CD4-positive, alpha-beta T cell (primary cell): ENCODE results near the gene MPP1. TPM values are rescaled to one million over a fixed set of nuclear protein-coding genes. Genes with fewer than 3 reads are reported as not detected.

Experiments
- ATAC-seq: fragments of 200-7000 bp; cut with Tn5 transposase; one replicate; pipeline ENCODE4 v1.10.0; 2022; ENCODE audit warnings: mild to moderate bottlenecking; ENCODE audit not compliant: poor library complexity
- CTCF ChIA-PET: fragments of 350-600 bp; sonication (Branson Sonifier 250); formaldehyde crosslinking; loops from one replicate; lab custom pipeline; 2021; ENCODE audit warnings: antibody characterized with exemption, inconsistent platforms; lab: Charles Lee
- POLR2A ChIA-PET: fragments of 350-600 bp; sonication (Branson Sonifier 250); formaldehyde crosslinking; loops from one replicate; lab custom pipeline; 2021; ENCODE audit warnings: antibody characterized with exemption, inconsistent platforms; lab: Charles Lee
- DNase-seq, 14 experiments: peaks; one replicate each; pipeline ENCODE4 v3.0.0-alpha.2; 2013 to 2020; ENCODE audit warnings: mixed read lengths in 2 of 14
- H3K27ac ChIP-seq, 2 donors: one replicate each; pipeline versions ENCODE4 v1.5.1 to v1.7.0; 2013; ENCODE audit warnings: low read length in 2 of 2, low read depth in 1 of 2, mild to moderate bottlenecking in 1 of 2
- H3K27me3 ChIP-seq, 2 experiments: 1 replicate in 1 of 2; 2 replicates in 1 of 2; pipeline versions ENCODE4 v1.6.1 to v1.7.0; 2013; ENCODE audit warnings: low read length in 2 of 2, control low read depth in 1 of 2, mild to moderate bottlenecking in 1 of 2, moderate library complexity in 1 of 2; ENCODE audit not compliant: insufficient read depth in 2 of 2, control insufficient read depth in 1 of 2
- H3K36me3 ChIP-seq: one replicate; pipeline ENCODE4 v1.6.1; 2013; ENCODE audit warnings: low read length, control low read depth; ENCODE audit not compliant: insufficient read depth
- H3K4me1 ChIP-seq: one replicate; pipeline ENCODE4 v1.6.1; 2013; ENCODE audit warnings: low read length, control low read depth; ENCODE audit not compliant: insufficient read depth
- H3K4me3 ChIP-seq: one replicate; pipeline ENCODE4 v1.5.1; 2013; ENCODE audit warnings: mild to moderate bottlenecking, low read length, moderate library complexity
- H3K9me3 ChIP-seq, 2 experiments: 1 replicate in 1 of 2; 2 replicates in 1 of 2; pipeline versions ENCODE4 v1.6.1 to v1.7.0; 2013; ENCODE audit warnings: low read length in 2 of 2, mild to moderate bottlenecking in 2 of 2, control low read depth in 1 of 2, moderate library complexity in 1 of 2; ENCODE audit not compliant: control insufficient read depth in 1 of 2, insufficient read depth in 1 of 2
- H3K27ac Mint-ChIP-seq: one replicate; pipeline ENCODE4 v1.8.0; 2020; ENCODE audit warnings: mixed read lengths
- H3K27me3 Mint-ChIP-seq: one replicate; pipeline ENCODE4 v1.8.0; 2021; ENCODE audit warnings: mixed read lengths
- H3K36me3 Mint-ChIP-seq: one replicate; pipeline ENCODE4 v1.8.0; 2021; ENCODE audit warnings: low read depth, mixed read lengths
- H3K4me1 Mint-ChIP-seq: one replicate; pipeline ENCODE4 v1.8.0; 2021; ENCODE audit warnings: low read depth, mixed read lengths
- H3K4me3 Mint-ChIP-seq: one replicate; pipeline ENCODE4 v1.8.0; 2020; ENCODE audit warnings: mild to moderate bottlenecking, mixed read lengths
- H3K9me3 Mint-ChIP-seq: one replicate; pipeline ENCODE4 v1.8.0; 2020; ENCODE audit warnings: mixed read lengths
- CTCF ChIP-seq: fragments of 200-600 bp; IDR thresholded peaks from one replicate; pipeline ENCODE4 v1.8.0; 2022; ENCODE audit warnings: antibody characterized with exemption, mild to moderate bottlenecking
- intact Hi-C, 2 experiments: fragments of 100-400 bp; cut with DNase I in 1 of 2; cut with micrococcal nuclease in 1 of 2; formaldehyde crosslinking; loops; one replicate each; pipeline versions ENCODE4 v1.15.1 to v1.9.0; 2023 to 2025; cut with DNase I, micrococcal nuclease
- total RNA-seq, 174 experiments: library from RNA in 2 of 174; stranded (reverse) in 2 of 174; gene quantifications; one replicate each; pipeline ENCODE4 v1.2.3 and lab custom pipeline; 2021 to 2026

MPP1 gene
- total RNA-seq, 2 experiments from 2014 or later = 10.7 to 13.1 TPM

DNA sequence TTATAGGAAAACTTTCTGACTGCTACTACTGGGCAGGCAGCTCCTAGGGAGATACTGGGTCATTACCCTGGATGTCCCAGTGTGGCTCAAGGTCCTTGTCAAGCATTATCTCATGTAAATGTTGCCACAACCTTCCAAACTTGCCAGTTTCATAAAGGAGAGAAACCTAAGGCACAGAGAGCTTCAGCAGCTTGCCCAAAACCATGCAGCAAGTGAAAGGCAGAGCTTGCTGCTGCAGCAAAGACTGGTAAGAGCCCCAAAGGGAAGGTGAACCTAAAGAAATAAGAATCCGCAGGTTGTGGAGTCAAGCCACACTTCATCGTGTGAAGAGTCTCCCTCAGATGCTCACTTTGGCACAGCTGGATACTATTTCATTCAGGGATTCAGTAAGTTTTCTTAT is 2.3 kb downstream of the MPP1 start:
- ATAC-seq (no peak), DNase-seq (no peak)
- peaks cover 64% of the 10 kb centered on the region for H3K4me1 Mint-ChIP-seq
- no peaks in the 10 kb centered on the region for H3K36me3 Mint-ChIP-seq
- TF ChIP-seq CTCF = no peak
- ChIA-PET POLR2A (interaction anchor here (0.9 kb wide), 1 partner anchor 40 kb away, joined by 4 read pairs; the partner anchor contains the start of gene DKC1), CTCF (no interaction called here)
- peaks cover 43% of the 10 kb centered on the region for H3K4me1 ChIP-seq
- peak overlapping the region; percentile 40 for H3K27ac Mint-ChIP-seq
- H3K27ac ChIP-seq = no peak overlapping the region
- H3K4me3 ChIP-seq = no peak overlapping the region
- no peaks in the 10 kb centered on the region for H3K27me3 ChIP-seq
- no peaks in the 10 kb centered on the region for H3K27me3 Mint-ChIP-seq
- H3K9me3 ChIP-seq = no peaks in the 10 kb centered on the region
- peak overlapping the region; percentile 87 for H3K4me3 Mint-ChIP-seq
- no peaks in the 10 kb centered on the region for H3K36me3 ChIP-seq
- intact Hi-C loops = loop anchor here in 1 of 2 experiments (5.0 kb wide), 1 partner anchor 269 kb away; the partner anchor contains the start of genes BRCC3, CMC4 and MTCP1
- H3K9me3 Mint-ChIP-seq = no peaks in the 10 kb centered on the region

- Histone ChIP-seq H3K4me3 (no peak overlapping the region), H3K4me1 (peaks cover 39% of the 10 kb centered on the region), H3K27me3 (no peaks in the 10 kb centered on the region), H3K9me3 (no peaks in the 10 kb centered on the region), H3K36me3 (no peaks in the 10 kb centered on the region), H3K27ac (no peak overlapping the region)
- Mint-ChIP-seq H3K4me1 (peaks cover 59% of the 10 kb centered on the region), H3K27me3 (no peaks in the 10 kb centered on the region), H3K9me3 (no peaks in the 10 kb centered on the region), H3K4me3 (peak overlapping the region; percentile 68), H3K36me3 (no peaks in the 10 kb centered on the region), H3K27ac (peak overlapping the region; percentile 65)
- ChIA-PET POLR2A (no interaction called here), CTCF (no interaction called here)
- no peak for ATAC-seq
- peak in 1 of 14 experiments; percentile 26 for DNase-seq
- intact Hi-C loops = loop anchor here in 1 of 2 experiments (5.0 kb wide), 1 partner anchor 272 kb away; the partner anchor contains the start of genes BRCC3, CMC4 and MTCP1
- no peak for TF ChIP-seq CTCF
Observed at GRCh38 chrX:154800478-154801210, 4.6 kb downstream of the MPP1 start.

- POLR2A ChIA-PET = interaction anchor here (1.2 kb wide), 1 partner anchor 18 kb away, joined by 3 read pairs; no protein-coding TSS in a partner anchor
- Mint-ChIP-seq H3K9me3 (no peaks in the 10 kb centered on the region), H3K27me3 (no peaks in the 10 kb centered on the region), H3K4me3 (peak overlapping the region; percentile 18), H3K36me3 (no peaks in the 10 kb centered on the region), H3K4me1 (peaks cover 57% of the 10 kb centered on the region), H3K27ac (no peak overlapping the region)
- Histone ChIP-seq H3K4me3 (no peak overlapping the region), H3K36me3 (no peaks in the 10 kb centered on the region), H3K4me1 (peaks cover 34% of the 10 kb centered on the region), H3K27ac (no peak overlapping the region), H3K9me3 (no peaks in the 10 kb centered on the region), H3K27me3 (no peaks in the 10 kb centered on the region)
- DNase-seq (no peak), ATAC-seq (no peak)
- no peak for TF ChIP-seq CTCF
- CTCF ChIA-PET = no interaction called here
- intact Hi-C loops = loop anchor here in 1 of 2 experiments (5.0 kb wide), 1 partner anchor 273 kb away; the partner anchor contains the start of genes BRCC3, CMC4 and MTCP1
Observed at GRCh38 chrX:154799556-154800348, 5.5 kb downstream of the MPP1 start.
